ENCODE data around the gene SH3BP5L.
"Not testable (repeated sequence)": the region's sequence is repeated elsewhere in the genome, so short reads cannot be mapped to it uniquely, and the experiment has no call there.

SH3BP5L gene

GRCh38 chr1:248851390-248851789 is 25.7 kb upstream of the SH3BP5L start:
- no peak for DNase-seq (ENCODE audit: low read depth in 2 of 2)

GRCh38 chr1:248850536-248851251 is 25.0 kb upstream of the SH3BP5L start:
- no peak for DNase-seq (ENCODE audit: low read depth in 2 of 2)

DNA sequence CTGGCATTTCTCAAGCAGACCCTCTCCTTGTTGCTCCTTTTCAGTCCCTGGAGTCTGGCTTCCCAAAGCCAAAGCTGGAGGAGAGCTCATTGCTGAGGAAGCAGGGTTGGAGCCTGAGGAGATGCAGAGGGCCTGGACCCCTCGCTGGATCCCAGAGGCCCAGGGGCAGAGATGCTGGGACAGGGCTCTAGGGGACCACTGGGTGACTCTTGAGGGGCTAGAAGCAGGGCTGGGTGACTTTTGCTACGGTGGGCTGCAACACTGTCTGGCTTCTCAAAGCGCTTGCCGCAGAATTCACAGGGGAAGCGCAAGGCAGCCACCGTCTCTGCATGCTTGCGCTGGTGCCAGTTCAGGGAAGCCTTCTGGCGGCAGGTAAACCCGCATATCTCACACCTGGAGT is 24.4 kb upstream of the SH3BP5L start:
- no peak for DNase-seq (ENCODE audit: low read depth in 2 of 2)

DNA sequence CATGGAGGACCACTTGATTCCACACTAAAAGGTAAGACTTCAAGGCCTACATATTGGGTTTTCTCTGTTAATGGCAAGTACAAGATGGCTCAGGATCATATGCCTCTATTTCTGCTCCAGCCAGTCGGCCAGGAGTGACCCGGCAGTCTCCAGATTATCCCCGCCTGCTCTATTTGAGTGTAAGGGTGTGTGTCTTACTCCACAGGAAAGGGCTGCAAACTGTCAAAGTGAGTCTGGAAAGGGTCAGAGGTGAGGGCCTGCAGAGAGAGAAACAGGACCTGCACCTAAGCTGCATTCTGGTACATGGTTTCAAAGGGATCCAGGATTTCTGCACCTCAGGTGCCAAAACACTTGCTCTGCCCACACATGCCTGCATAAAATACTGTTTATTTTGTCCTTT is 23.9 kb upstream of the SH3BP5L start:
- DNase-seq (ENCODE audit: low read depth in 2 of 2) = no peak

- DNase-seq (ENCODE audit: low read depth in 2 of 2) = no peak
These were observed 23.4 kb upstream of the SH3BP5L start for GRCh38 chr1:248849152-248849551.

- DNase-seq (ENCODE audit: low read depth in 2 of 2) = no peak
These were observed 22.9 kb upstream of the SH3BP5L start for GRCh38 chr1:248848602-248849001.

DNA sequence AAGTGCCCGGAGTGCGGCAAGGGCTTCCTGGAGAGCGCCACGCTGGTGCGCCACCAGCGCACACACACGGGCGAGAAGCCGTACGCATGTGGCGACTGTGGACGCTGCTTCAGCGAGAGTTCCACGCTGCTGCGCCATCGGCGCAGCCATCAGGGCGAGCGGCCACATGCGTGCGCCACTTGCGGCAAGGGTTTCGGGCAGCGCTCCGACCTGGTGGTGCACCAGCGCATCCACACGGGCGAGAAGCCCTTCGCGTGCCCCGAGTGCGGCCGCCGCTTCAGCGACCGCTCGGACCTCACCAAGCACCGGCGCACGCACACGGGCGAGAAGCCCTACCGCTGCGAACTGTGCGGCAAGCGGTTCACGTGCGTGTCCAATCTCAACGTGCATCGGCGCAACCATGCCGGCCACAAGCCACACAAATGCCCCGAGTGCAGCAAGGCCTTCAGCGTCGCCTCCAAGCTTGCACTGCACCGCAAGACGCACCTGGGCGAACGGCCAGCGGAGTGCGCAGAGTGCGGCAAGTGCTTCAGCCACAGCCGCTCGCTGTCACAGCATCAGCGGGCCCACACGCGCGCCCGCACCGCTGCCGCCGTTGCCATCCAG is 22.3 kb upstream of the SH3BP5L start:
- DNase-seq (ENCODE audit: low read depth in 2 of 2) = no peak

GRCh38 chr1:248847181-248847955 is 21.7 kb upstream of the SH3BP5L start:
- no peak for DNase-seq (ENCODE audit: low read depth in 2 of 2)

- no peak for DNase-seq (ENCODE audit: low read depth in 2 of 2)
These were observed 18.8 kb upstream of the SH3BP5L start for GRCh38 chr1:248844526-248844925.

DNA sequence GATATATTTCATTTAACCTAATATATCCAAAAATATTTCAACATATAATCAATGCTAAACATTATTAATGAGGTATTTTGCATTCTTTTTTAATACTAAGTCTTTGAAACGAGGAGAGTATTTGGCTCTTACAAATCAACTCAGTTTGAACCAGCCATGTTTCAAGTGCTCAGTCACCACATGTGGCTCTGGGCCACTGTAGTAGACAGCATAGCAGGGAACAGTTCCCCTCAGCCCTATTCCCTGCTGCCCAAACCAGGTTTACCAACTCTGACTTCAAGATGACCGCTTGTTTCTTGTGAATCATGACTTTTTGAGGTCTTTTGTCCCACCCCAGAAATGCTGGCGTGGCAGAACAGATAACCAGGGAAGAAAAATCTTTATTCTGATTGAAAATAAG is 18.0 kb upstream of the SH3BP5L start:
- no peak for DNase-seq (ENCODE audit: low read depth in 2 of 2)

GRCh38 chr1:248842781-248843331 is 17.1 kb upstream of the SH3BP5L start:
- no peak for DNase-seq (ENCODE audit: low read depth in 2 of 2)

- DNase-seq (ENCODE audit: low read depth in 2 of 2) = no peak
These were observed 16.1 kb upstream of the SH3BP5L start for GRCh38 chr1:248841702-248842395.

DNA sequence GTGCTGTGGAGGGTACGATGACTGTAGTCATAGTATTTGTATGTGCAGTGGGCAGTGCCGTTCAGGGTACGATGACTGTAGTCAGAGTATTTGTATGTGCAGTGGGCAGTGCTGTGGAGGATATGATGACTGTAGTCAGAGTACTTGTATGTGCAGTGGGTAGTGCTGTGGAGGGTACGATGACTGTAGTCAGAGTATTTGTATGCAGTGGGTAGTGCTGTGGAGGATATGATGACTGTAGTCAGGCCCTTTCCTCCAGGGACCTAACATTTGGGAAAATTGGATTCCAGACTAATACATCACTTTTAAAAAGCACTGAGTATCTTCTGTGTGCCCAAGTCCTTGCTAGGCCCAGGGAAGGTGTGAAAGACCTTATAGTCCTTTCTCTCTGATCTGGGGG is 15.2 kb upstream of the SH3BP5L start:
- DNase-seq (ENCODE audit: low read depth in 2 of 2) = no peak

DNA sequence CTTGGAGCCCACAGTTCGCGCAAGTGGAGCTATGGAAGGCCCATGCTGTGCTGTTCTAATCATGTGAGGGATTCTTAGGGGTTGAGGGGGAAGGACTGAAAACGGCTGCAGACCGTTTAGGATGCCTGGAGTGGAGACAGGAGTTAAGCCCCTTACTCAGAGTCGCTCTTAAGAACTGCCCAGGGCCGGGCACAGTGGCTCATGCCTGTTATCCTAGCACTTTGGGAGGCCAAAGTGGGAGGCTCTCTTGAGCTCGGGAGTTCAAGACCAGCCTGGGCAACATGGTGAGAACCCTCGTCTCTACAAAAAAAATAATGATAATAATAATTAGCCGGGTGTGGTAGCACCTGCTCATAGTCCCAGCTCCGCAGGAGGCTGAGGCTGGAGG is 13.4 kb upstream of the SH3BP5L start:
- no peak for DNase-seq (ENCODE audit: low read depth in 2 of 2)

- peak; percentile 76 to 77 for DNase-seq (ENCODE audit: low read depth in 2 of 2)
These were observed 12.8 kb upstream of the SH3BP5L start for GRCh38 chr1:248838357-248839167.

- DNase-seq (ENCODE audit: low read depth in 2 of 2) = peak; percentile 85 to 94
These were observed 12.2 kb upstream of the SH3BP5L start, which contains the start of gene ZNF672 for GRCh38 chr1:248837781-248838356. Gene ZNF672, plus strand, starts transcription at chr1:248838224. Its CDS starts 9,051 bp downstream, at chr1:248847275.

- DNase-seq (ENCODE audit: low read depth in 2 of 2) = no peak
These were observed 11.5 kb upstream of the SH3BP5L start for GRCh38 chr1:248837045-248837780.

DNA sequence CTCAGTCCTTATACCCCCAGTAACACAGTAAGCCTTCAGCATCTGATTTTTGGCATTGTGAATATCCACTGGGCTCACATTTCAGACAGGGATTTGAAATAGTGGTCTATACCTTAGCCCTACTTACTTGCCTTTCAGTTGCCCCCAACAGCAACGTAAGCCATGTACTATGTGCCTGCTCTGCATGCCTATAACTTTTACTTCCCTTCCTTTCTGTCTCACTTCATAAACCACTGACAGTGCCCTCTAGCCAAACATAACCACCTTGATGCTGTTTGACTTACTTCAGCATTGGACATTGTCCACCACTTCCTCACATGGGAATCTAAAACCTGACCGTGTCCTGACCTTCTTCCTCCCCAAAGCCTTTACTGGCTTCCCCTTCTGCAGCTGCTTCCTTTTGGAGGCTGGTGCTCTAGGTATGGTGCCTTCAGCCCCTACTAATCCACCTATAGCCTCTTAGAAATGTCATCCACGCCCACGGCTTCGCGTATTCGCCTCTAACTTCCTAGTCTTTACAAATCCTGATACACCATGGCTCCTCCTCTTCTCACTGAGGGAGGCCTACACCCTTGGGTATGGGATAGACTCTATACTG is 8.7 kb upstream of the SH3BP5L start:
- no peak for DNase-seq (ENCODE audit: low read depth in 2 of 2)

DNA sequence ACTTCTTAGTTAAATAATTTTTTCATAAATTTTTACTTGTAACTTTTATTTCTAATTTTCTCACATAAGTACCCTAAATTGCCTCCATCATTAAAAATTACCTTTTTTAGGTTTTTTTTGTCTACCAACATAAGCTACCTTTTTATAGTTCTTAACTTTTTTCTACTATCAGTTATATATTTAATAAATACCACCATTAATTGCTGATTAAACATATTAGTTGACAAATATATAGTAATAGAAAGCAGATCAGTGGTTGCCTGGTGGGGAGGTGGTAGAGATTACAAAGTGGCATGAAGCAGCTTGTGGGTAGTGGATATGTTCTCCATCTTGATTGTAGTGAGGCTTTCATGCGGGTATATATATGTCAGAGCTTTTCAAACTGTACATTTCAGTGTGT is 6.1 kb upstream of the SH3BP5L start:
- no peak for DNase-seq (ENCODE audit: low read depth in 2 of 2)

DNA sequence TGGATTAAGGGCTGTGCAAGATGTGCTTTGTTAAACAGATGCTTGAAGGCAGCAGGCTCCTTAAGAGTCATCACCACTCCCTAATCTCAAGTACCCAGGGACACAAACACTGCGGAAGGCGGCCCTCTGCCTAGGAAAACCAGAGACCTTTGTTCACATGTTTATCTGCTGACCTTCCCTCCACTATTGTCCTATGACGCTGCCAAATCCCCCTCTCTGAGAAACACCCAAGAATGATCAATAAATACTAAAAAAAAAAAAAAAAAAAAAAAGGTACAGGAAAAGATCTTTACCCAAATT is 5.0 kb upstream of the SH3BP5L start:
- DNase-seq (ENCODE audit: low read depth in 2 of 2) = not testable (repeated sequence)
